ENCODE measurements around the gene RLIM. TPM values are rescaled to one million over a fixed set of nuclear protein-coding genes. Genes with fewer than 3 reads are reported as not detected.

Gene RLIM
- 43.8 and 52.8 TPM in 2 replicates for total RNA-seq

GRCh38 chrX:74614093-74614909 lies at the start of gene RLIM:
TSS of gene RLIM (minus strand) at chrX:74614624. CDS start at chrX:74595977, 18,647 bp downstream.

Other genes starting within 250 kb of the RLIM start
- 7.4 and 8.3 TPM in 2 replicates for gene SLC16A2, start 193.1 kb downstream of the RLIM start, total RNA-seq

Measured in smooth muscle cell of bladder (primary cell).